Measurements from ENCODE around the gene EIPR1.

GRCh38 chr2:3144856-3145255 is 232.8 kb downstream of the EIPR1 start:
- no peak for TF ChIP-seq CTCF (IDR thresholded peaks at IDR 0.05 in 2 of 3, conservative IDR thresholded peaks at IDR 0.05 in 1 of 3; ENCODE audit: control insufficient read depth in 2 of 3, extremely low read depth in 1 of 3, insufficient read depth in 1 of 3, low read depth in 3 of 3, low read length in 3 of 3)
- no peak for TF ChIP-seq MAX (IDR thresholded peaks at IDR 0.05; ENCODE audit: low read depth, low read length)
- TF ChIP-seq KDM1A (IDR thresholded peaks at IDR 0.05; ENCODE audit: borderline replicate concordance): no peak
- no peak for TF ChIP-seq NRF1 (conservative IDR thresholded peaks at IDR 0.05; ENCODE audit: low read depth, low read length)
- no peak for TF ChIP-seq RAD21 (IDR thresholded peaks at IDR 0.05; ENCODE audit: insufficient read depth, low read depth, low read length)
